SK-N-SH treated with all-trans-retinoic acid at 6 μM for 48 hours (cell line): ENCODE measurements around the gene MTUS2.

Source experiments
- ATAC-seq: fragments of 200-7000 bp; cut with Tn5 transposase; 3 replicates; pipeline ENCODE4 v1.9.1; 2020; ENCODE audit warnings: mild to moderate bottlenecking, moderate library complexity
- ARNTL ChIP-seq: fragments of 450-650 bp; formaldehyde crosslinking; IDR thresholded peaks from 2 replicates; pipeline ENCODE4 v1.5.0; 2020; ENCODE audit warnings: low read depth, mild to moderate bottlenecking, moderate library complexity, borderline replicate concordance
- BACH2 ChIP-seq: fragments of 250-450 bp; sonication (Bioruptor Pico); IDR thresholded peaks from 2 replicates; pipeline ENCODE4 v1.9.0; 2021; ENCODE audit warnings: mild to moderate bottlenecking, borderline replicate concordance
- CSDC2 ChIP-seq: fragments of 250-450 bp; sonication (Bioruptor Pico); IDR thresholded peaks from 2 replicates; pipeline ENCODE4 v1.5.0; 2020; ENCODE audit warnings: mild to moderate bottlenecking, moderate library complexity
- ESRRG ChIP-seq: fragments of 250-450 bp; sonication (Bioruptor Pico); IDR thresholded peaks from 2 replicates; pipeline ENCODE4 v1.6.1; 2021; ENCODE audit warnings: mild to moderate bottlenecking
- GLIS3 ChIP-seq: fragments of 250-450 bp; sonication (Bioruptor Pico); IDR thresholded peaks from 2 replicates; pipeline ENCODE4 v1.5.0; 2020; ENCODE audit warnings: mild to moderate bottlenecking, moderate library complexity
- ISL1 ChIP-seq: fragments of 250-450 bp; sonication (Bioruptor Pico); IDR thresholded peaks from 2 replicates; pipeline ENCODE4 v2.1.2; 2022; ENCODE audit warnings: mild to moderate bottlenecking, moderate library complexity
- OSR1 ChIP-seq: fragments of 250-450 bp; sonication (Bioruptor Pico); IDR thresholded peaks from 2 replicates; pipeline ENCODE4 v1.8.0; 2022; ENCODE audit warnings: moderate library complexity, mild to moderate bottlenecking, inconsistent platforms
- PPARA ChIP-seq: fragments of 250-450 bp; sonication (Bioruptor Pico); IDR thresholded peaks from 2 replicates; pipeline ENCODE4 v1.5.0; 2020; ENCODE audit warnings: mild to moderate bottlenecking, borderline replicate concordance
- SNAI2 ChIP-seq: fragments of 250-450 bp; sonication (Bioruptor Pico); IDR thresholded peaks from 2 replicates; pipeline ENCODE4 v1.5.0; 2020; ENCODE audit warnings: mild to moderate bottlenecking, moderate library complexity
- TCF4 ChIP-seq: fragments of 250-450 bp; sonication (Bioruptor Pico); IDR thresholded peaks from 2 replicates; pipeline ENCODE4 v1.8.0; 2021; ENCODE audit warnings: mild to moderate bottlenecking, moderate library complexity, borderline replicate concordance
- ZC3H10 ChIP-seq: fragments of 250-450 bp; sonication (Bioruptor Pico); IDR thresholded peaks from 2 replicates; pipeline ENCODE4 v1.5.1; 2021; ENCODE audit warnings: mild to moderate bottlenecking, moderate library complexity
- ZFP3 ChIP-seq: fragments of 250-450 bp; sonication (Bioruptor Pico); IDR thresholded peaks from 2 replicates; pipeline ENCODE4 v1.5.0; 2020; ENCODE audit warnings: mild to moderate bottlenecking, moderate library complexity
- ZFP30 ChIP-seq: fragments of 450-650 bp; formaldehyde crosslinking; IDR thresholded peaks from 2 replicates; pipeline ENCODE4 v1.5.0; 2022; ENCODE audit warnings: mild to moderate bottlenecking, moderate library complexity
- ZNF565 ChIP-seq: fragments of 450-650 bp; formaldehyde crosslinking; conservative IDR thresholded peaks from 2 replicates; pipeline ENCODE4 v1.5.0; 2020; ENCODE audit warnings: low read depth, mild to moderate bottlenecking, moderate library complexity
- ZNF70 ChIP-seq: fragments of 450-650 bp; formaldehyde crosslinking; IDR thresholded peaks from 2 replicates; pipeline ENCODE4 v1.5.0; 2020; ENCODE audit warnings: mild to moderate bottlenecking, moderate library complexity
- TF ChIP-seq, protein P1 (sequence below): fragments of 250-450 bp; sonication (Bioruptor Pico); IDR thresholded peaks from 2 replicates; pipeline ENCODE4 v1.8.0; 2021; ENCODE audit warnings: low read depth, mild to moderate bottlenecking, moderate library complexity, borderline replicate concordance
- TF ChIP-seq, protein P2 (sequence below): fragments of 250-450 bp; sonication (Bioruptor Pico); IDR thresholded peaks from 2 replicates; pipeline ENCODE4 v1.8.0; 2020; ENCODE audit warnings: mild to moderate bottlenecking, moderate library complexity, borderline replicate concordance
- TF ChIP-seq, protein P3 (sequence below): fragments of 250-450 bp; sonication (Bioruptor Pico); IDR thresholded peaks from 2 replicates; pipeline ENCODE4 v1.5.1; 2020; ENCODE audit warnings: low read depth, mild to moderate bottlenecking, moderate library complexity
- TF ChIP-seq, protein P4 (sequence below): fragments of 250-450 bp; sonication (Bioruptor Pico); IDR thresholded peaks from 2 replicates; pipeline ENCODE4 v1.5.0; 2020; ENCODE audit warnings: mild to moderate bottlenecking, moderate library complexity

MTUS2 gene

DNA sequence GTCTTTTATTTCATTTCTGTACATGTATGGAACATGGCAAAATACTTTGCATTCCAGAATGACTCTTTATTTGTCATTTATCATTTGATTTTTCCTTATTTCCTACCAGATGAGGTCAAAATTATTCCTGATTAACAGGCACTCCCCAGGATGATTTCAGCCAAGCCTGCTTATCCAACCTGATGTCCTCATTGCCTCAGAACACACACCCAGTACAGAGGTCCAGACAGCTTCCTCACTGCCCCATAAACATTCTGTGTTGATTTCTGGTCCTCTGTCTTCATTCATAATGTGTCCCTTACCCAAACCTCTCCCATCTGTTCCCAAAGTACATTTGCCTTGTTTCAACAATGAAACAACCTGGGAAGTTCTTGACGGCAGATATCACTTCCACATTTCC is 367.4 kb downstream of the MTUS2 start (continued):
- TF ChIP-seq, protein P1, sequence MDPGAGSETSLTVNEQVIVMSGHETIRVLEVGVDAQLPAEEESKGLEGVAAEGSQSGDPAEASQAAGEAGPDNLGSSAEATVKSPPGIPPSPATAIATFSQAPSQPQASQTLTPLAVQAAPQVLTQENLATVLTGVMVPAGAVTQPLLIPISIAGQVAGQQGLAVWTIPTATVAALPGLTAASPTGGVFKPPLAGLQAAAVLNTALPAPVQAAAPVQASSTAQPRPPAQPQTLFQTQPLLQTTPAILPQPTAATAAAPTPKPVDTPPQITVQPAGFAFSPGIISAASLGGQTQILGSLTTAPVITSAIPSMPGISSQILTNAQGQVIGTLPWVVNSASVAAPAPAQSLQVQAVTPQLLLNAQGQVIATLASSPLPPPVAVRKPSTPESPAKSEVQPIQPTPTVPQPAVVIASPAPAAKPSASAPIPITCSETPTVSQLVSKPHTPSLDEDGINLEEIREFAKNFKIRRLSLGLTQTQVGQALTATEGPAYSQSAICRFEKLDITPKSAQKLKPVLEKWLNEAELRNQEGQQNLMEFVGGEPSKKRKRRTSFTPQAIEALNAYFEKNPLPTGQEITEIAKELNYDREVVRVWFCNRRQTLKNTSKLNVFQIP: no peak
- no peak for TF ChIP-seq ZC3H10 (CRISPR knock-in tag)

DNA sequence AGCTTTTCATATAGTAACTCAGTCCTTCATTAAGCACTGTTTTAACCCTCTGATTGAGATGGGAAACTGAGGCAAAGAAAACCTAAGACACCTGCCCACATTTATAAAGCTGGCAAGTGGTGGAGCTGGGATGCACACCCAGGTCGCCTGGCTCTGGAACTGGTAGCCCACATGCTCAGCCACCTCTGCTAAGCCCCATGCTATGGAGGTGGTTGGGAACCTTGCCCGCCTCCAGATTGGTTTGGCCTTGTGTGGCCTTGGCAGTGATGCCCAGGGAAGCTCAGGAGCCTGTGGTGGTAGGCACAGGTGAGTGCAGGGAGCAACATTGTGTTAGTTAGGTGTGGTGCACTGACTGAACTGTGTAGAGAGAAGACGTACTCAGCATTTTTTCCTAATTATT is 370.2 kb downstream of the MTUS2 start:
- TF ChIP-seq, protein P2, sequence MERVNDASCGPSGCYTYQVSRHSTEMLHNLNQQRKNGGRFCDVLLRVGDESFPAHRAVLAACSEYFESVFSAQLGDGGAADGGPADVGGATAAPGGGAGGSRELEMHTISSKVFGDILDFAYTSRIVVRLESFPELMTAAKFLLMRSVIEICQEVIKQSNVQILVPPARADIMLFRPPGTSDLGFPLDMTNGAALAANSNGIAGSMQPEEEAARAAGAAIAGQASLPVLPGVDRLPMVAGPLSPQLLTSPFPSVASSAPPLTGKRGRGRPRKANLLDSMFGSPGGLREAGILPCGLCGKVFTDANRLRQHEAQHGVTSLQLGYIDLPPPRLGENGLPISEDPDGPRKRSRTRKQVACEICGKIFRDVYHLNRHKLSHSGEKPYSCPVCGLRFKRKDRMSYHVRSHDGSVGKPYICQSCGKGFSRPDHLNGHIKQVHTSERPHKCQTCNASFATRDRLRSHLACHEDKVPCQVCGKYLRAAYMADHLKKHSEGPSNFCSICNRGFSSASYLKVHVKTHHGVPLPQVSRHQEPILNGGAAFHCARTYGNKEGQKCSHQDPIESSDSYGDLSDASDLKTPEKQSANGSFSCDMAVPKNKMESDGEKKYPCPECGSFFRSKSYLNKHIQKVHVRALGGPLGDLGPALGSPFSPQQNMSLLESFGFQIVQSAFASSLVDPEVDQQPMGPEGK (CRISPR knock-in tag): no peak
- no peak for TF ChIP-seq ARNTL
- TF ChIP-seq PPARA: no peak
- no peak for TF ChIP-seq ZFP30 (CRISPR knock-in tag)
- no peak for TF ChIP-seq ZC3H10 (CRISPR knock-in tag)
- TF ChIP-seq, protein P3, sequence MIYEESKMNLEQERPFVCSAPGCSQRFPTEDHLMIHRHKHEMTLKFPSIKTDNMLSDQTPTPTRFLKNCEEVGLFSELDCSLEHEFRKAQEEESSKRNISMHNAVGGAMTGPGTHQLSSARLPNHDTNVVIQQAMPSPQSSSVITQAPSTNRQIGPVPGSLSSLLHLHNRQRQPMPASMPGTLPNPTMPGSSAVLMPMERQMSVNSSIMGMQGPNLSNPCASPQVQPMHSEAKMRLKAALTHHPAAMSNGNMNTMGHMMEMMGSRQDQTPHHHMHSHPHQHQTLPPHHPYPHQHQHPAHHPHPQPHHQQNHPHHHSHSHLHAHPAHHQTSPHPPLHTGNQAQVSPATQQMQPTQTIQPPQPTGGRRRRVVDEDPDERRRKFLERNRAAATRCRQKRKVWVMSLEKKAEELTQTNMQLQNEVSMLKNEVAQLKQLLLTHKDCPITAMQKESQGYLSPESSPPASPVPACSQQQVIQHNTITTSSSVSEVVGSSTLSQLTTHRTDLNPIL (CRISPR knock-in tag): no peak
- no peak for TF ChIP-seq ZNF565
- TF ChIP-seq ESRRG (CRISPR knock-in tag): no peak
- no peak for TF ChIP-seq ISL1 (CRISPR knock-in tag)
- TF ChIP-seq, protein P1: no peak
- TF ChIP-seq, protein P4, sequence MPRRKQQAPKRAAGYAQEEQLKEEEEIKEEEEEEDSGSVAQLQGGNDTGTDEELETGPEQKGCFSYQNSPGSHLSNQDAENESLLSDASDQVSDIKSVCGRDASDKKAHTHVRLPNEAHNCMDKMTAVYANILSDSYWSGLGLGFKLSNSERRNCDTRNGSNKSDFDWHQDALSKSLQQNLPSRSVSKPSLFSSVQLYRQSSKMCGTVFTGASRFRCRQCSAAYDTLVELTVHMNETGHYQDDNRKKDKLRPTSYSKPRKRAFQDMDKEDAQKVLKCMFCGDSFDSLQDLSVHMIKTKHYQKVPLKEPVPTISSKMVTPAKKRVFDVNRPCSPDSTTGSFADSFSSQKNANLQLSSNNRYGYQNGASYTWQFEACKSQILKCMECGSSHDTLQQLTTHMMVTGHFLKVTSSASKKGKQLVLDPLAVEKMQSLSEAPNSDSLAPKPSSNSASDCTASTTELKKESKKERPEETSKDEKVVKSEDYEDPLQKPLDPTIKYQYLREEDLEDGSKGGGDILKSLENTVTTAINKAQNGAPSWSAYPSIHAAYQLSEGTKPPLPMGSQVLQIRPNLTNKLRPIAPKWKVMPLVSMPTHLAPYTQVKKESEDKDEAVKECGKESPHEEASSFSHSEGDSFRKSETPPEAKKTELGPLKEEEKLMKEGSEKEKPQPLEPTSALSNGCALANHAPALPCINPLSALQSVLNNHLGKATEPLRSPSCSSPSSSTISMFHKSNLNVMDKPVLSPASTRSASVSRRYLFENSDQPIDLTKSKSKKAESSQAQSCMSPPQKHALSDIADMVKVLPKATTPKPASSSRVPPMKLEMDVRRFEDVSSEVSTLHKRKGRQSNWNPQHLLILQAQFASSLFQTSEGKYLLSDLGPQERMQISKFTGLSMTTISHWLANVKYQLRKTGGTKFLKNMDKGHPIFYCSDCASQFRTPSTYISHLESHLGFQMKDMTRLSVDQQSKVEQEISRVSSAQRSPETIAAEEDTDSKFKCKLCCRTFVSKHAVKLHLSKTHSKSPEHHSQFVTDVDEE (CRISPR knock-in tag): no peak
- no peak for TF ChIP-seq BACH2 (CRISPR knock-in tag)
- no peak for TF ChIP-seq ZFP3 (CRISPR knock-in tag)
- ATAC-seq: no peak

DNA sequence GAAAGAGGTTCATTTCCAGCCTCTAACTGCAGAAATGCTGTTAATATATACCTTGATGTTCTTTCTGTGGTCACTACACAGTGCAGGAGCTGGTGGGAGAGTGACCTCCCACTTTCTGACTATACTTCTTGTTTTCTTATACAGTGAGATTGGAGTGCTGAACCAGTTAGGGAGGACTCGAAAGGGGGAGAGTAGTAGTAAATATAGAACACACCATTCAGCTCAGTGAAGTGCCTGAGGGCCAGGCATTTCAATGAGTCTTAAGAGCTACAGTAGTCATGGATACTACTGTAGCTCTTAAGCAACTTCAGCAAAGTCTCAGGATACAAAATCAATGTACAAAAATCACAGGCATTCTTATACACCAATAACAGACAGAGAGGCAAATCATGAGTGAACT is 372.9 kb downstream of the MTUS2 start:
- no peak for ATAC-seq
- no peak for TF ChIP-seq SNAI2 (CRISPR knock-in tag)
- TF ChIP-seq PPARA: no peak
- no peak for TF ChIP-seq ARNTL
- no peak for TF ChIP-seq ZNF565
- TF ChIP-seq, protein P4 (CRISPR knock-in tag): no peak
- TF ChIP-seq GLIS3: no peak
- TF ChIP-seq ISL1 (CRISPR knock-in tag): no peak
- no peak for TF ChIP-seq ESRRG (CRISPR knock-in tag)
- TF ChIP-seq ZFP30 (CRISPR knock-in tag): no peak
- TF ChIP-seq ZNF70 (CRISPR knock-in tag): no peak
- no peak for TF ChIP-seq TCF4
- no peak for TF ChIP-seq CSDC2 (CRISPR knock-in tag)
- TF ChIP-seq OSR1 (CRISPR knock-in tag): no peak
- TF ChIP-seq, all 23 proteins: peak for 0
